ENCODE results near the gene CCDC87. TPM values are rescaled to one million over a fixed set of nuclear protein-coding genes. Genes with fewer than 3 reads are reported as not detected.
"Not testable (repeated sequence)": the region's sequence is repeated elsewhere in the genome, so short reads cannot be mapped to it uniquely, and the experiment has no call there.

Gene CCDC87
- total and polyA plus RNA-seq, 8 donors = 0.15 to 0.40 (median 0.32) TPM

DNA sequence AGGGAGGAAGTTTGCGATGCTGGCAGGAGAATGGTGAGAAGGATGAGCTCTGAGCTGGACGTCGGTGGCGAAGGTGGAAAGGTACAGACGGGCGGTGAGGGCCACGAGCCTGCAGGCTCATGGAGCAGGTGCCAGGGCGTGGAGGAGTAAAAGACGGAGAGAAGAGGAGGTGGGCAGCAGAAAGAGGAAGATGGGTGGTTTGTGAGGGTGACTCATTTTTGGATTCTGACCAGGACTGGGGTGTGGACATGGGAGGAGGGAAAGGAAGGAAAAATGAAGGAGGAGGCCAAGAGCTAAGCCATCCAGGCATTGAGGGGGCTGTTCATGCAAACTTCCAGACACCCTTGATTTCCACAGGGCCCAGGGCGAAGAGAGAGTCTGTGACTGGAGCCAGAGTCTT, 50.5 kb downstream of the CCDC87 start:
- Histone ChIP-seq H3K4me3 (no peak overlapping the region), H3K36me3 (peaks cover 0 to 5% (median 0%) of the 10 kb centered on the region in 3 donors), H3K27ac (no peak overlapping the region), H3K9me3 (no peaks in the 10 kb centered on the region), H3K4me1 (peaks cover 0 to 15% (median 0%) of the 10 kb centered on the region in 3 donors), H3K27me3 (no peaks in the 10 kb centered on the region)
- TF ChIP-seq CTCF (IDR thresholded peaks at IDR 0.05) = no peak
- ATAC-seq = no peak
- WGBS, 2 donors = 86 to 90% methylated on average over 10 of the region's 10 CpGs
- intact Hi-C loops (cut with DNase I) = no loop called here
- peak in 1 of 6 donors; percentile 28 for DNase-seq
- no peak for FAIRE-seq

GRCh38 chr11:66541892-66542291, 51.0 kb downstream of the CCDC87 start:
- intact Hi-C loops (cut with DNase I) = no loop called here
- WGBS, 2 donors = 82 to 83% methylated on average over 4 of the region's 4 CpGs
- H3K36me3 ChIP-seq = peaks cover 0 to 5% (median 0%) of the 10 kb centered on the region in 3 donors
- no peaks in the 10 kb centered on the region for H3K27me3 ChIP-seq
- no peak overlapping the region for H3K4me3 ChIP-seq
- H3K4me1 ChIP-seq = peaks cover 0 to 15% (median 0%) of the 10 kb centered on the region in 3 donors
- FAIRE-seq (no peak), DNase-seq (peak in 1 of 6 donors; percentile 30), ATAC-seq (no peak)
- H3K27ac ChIP-seq = no peak overlapping the region
- no peak for TF ChIP-seq CTCF (IDR thresholded peaks at IDR 0.05)
- H3K9me3 ChIP-seq = no peaks in the 10 kb centered on the region

DNA sequence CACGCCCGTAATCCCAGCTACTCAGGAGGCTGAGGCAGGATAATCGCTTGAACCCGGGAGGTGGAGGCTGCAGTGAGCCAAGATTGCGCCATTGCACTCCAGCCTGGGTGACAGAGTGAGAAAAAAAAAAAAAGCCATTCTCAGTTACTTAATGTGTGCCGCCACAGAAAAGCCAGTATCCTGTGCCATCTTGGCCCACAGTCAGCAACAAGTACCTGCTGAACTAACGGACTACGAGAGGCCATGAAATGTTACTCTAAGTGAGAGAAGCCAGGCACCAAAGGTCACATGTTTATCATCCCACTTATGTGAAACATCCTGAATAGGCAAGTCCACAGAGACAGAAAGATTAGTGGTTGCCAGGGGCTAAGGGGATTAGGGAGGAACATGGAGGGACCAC, 52.3 kb downstream of the CCDC87 start:
- peaks cover 0 to 15% (median 0%) of the 10 kb centered on the region in 3 donors for H3K4me1 ChIP-seq
- H3K4me3 ChIP-seq; H3K9me3 ChIP-seq; intact Hi-C loops (cut with DNase I); H3K27ac ChIP-seq; FAIRE-seq; H3K27me3 ChIP-seq; H3K36me3 ChIP-seq; ATAC-seq: not testable (repeated sequence)
- WGBS, 2 donors = 82 to 90% methylated on average over 6 to 8 of the region's 8 CpGs
- DNase-seq = peak in 1 of 6 donors; percentile 4

Other genes with a start within 250 kb of the CCDC87 start
- 10 to 100 TPM; 14.3 to 22.0 (median 19.7) TPM for gene BRMS1, start 248.0 kb downstream of the CCDC87 start, total RNA-seq
- gene BRMS1, start 248.0 kb downstream of the CCDC87 start, polyA plus RNA-seq = 10 to 100 TPM; 46.9 to 65.0 TPM
- 10 to 100 TPM in 5 of 6 donors, 1 to 10 TPM in 1; 9.5 to 13.3 (median 12.0) TPM for gene B4GAT1, start 245.4 kb downstream of the CCDC87 start, total RNA-seq
- gene B4GAT1, start 245.4 kb downstream of the CCDC87 start, polyA plus RNA-seq = 10 to 100 TPM in 1 of 2 donors, 1 to 10 TPM in 1; 9.2 to 21.8 TPM
- gene SLC29A2, start 221.3 kb downstream of the CCDC87 start, total RNA-seq = 1 to 10 TPM; 2.9 to 6.0 (median 4.3) TPM
- 10 to 100 TPM; 19.9 to 21.7 TPM for gene SLC29A2, start 221.3 kb downstream of the CCDC87 start, polyA plus RNA-seq
- under 1 TPM in 1 of 6 donors, not detected in 5; 0.14 TPM for gene NPAS4, start 172.0 kb downstream of the CCDC87 start, total RNA-seq
- gene NPAS4, start 172.0 kb downstream of the CCDC87 start, polyA plus RNA-seq = under 1 TPM; 0.08 to 0.63 TPM
- 10 to 100 TPM; 15.7 to 23.9 (median 21.0) TPM for gene MRPL11, start 154.2 kb downstream of the CCDC87 start, total RNA-seq
- 10 to 100 TPM; 29.2 to 30.2 TPM for gene MRPL11, start 154.2 kb downstream of the CCDC87 start, polyA plus RNA-seq
- 1 to 10 TPM; 3.0 to 9.6 (median 6.4) TPM for gene PELI3, start 126.2 kb downstream of the CCDC87 start, total RNA-seq
- 10 to 100 TPM; 14.7 to 19.9 TPM for gene PELI3, start 126.2 kb downstream of the CCDC87 start, polyA plus RNA-seq
- 10 to 100 TPM in 4 of 6 donors, 1 to 10 TPM in 2; 8.5 to 27.0 (median 20.2) TPM for gene DPP3, start 112.6 kb downstream of the CCDC87 start, total RNA-seq
- 10 to 100 TPM; 22.8 to 24.7 TPM for gene DPP3, start 112.6 kb downstream of the CCDC87 start, polyA plus RNA-seq
- 10 to 100 TPM; 19.1 to 29.6 (median 21.5) TPM for gene BBS1, start 82.4 kb downstream of the CCDC87 start, total RNA-seq
- gene BBS1, start 82.4 kb downstream of the CCDC87 start, polyA plus RNA-seq = 10 to 100 TPM; 22.0 to 31.9 TPM
- 10 to 100 TPM in 2 of 6 donors, 1 to 10 TPM in 4; 7.0 to 11.4 (median 8.3) TPM for gene ZDHHC24, start 47.0 kb downstream of the CCDC87 start, total RNA-seq
- gene ZDHHC24, start 47.0 kb downstream of the CCDC87 start, polyA plus RNA-seq = 1 to 10 TPM; 7.0 to 7.5 TPM
- gene ACTN3, start 46.2 kb downstream of the CCDC87 start, total RNA-seq = under 1 TPM in 1 of 6 donors, not detected in 5; 0.15 TPM
- under 1 TPM in 1 of 2 donors, not detected in 1; 0.05 TPM for gene ACTN3, start 46.2 kb downstream of the CCDC87 start, polyA plus RNA-seq
- gene CTSF, start 24.5 kb downstream of the CCDC87 start, total RNA-seq = 10 to 100 TPM; 10.6 to 31.4 (median 19.9) TPM
- gene CTSF, start 24.5 kb downstream of the CCDC87 start, polyA plus RNA-seq = 10 to 100 TPM; 14.8 to 43.2 TPM
- gene CCS, start 122 bp upstream of the CCDC87 start, total RNA-seq = 10 to 100 TPM; 16.9 to 31.7 (median 17.5) TPM
- 100 to 1,000 TPM; 114 to 125 TPM for gene CCS, start 122 bp upstream of the CCDC87 start, polyA plus RNA-seq
- gene RBM14, start 23.6 kb upstream of the CCDC87 start, total RNA-seq = 10 to 100 TPM; 24.4 to 57.9 (median 31.7) TPM
- gene RBM14, start 23.6 kb upstream of the CCDC87 start, polyA plus RNA-seq = 10 to 100 TPM; 36.5 to 61.6 TPM
- gene RBM4, start 45.6 kb upstream of the CCDC87 start, total RNA-seq = 10 to 100 TPM; 47.5 to 80.2 (median 65.1) TPM
- 10 to 100 TPM; 60.6 to 84.2 TPM for gene RBM4, start 45.6 kb upstream of the CCDC87 start, polyA plus RNA-seq
- 10 to 100 TPM in 1 of 6 donors, 1 to 10 TPM in 5; 5.7 to 10.1 (median 6.5) TPM for gene RBM4B, start 84.8 kb upstream of the CCDC87 start, total RNA-seq
- 10 to 100 TPM in 1 of 2 donors, 1 to 10 TPM in 1; 9.9 to 20.7 TPM for gene RBM4B, start 84.8 kb upstream of the CCDC87 start, polyA plus RNA-seq
- gene SPTBN2, start 136.2 kb upstream of the CCDC87 start, total RNA-seq = 10 to 100 TPM; 32.6 to 59.8 (median 38.7) TPM
- 10 to 100 TPM; 17.8 to 45.9 TPM for gene SPTBN2, start 136.2 kb upstream of the CCDC87 start, polyA plus RNA-seq

All from pancreas (tissue), 10 donors.